HepG2 (cell line): Measurements from ENCODE around the gene PLA2G4B. TPM values are rescaled to one million over a fixed set of nuclear protein-coding genes. Genes with fewer than 3 reads are reported as not detected.
A peak's percentile ranks its signal among the peaks of the same experiment; 100 is the strongest.

ENCODE experiments used
- ATAC-seq: fragments of 200-7000 bp; cut with Tn5 transposase; 3 replicates; pipeline ENCODE4 v1.9.1; 2020; ENCODE audit warnings: mild to moderate bottlenecking, moderate library complexity
- BruUV-seq: library from RNA; stranded (reverse); fragments of 400-500 nt; replicated peaks from 2 replicates; lab custom pipeline; 2021; lab: Mats Ljungman, UMichigan
- CTCF ChIA-PET: fragments of 300-600 bp; formaldehyde crosslinking; extraction: SDS; loops from one replicate; lab custom pipeline; 2021; ENCODE audit warnings: low total read pairs, inconsistent platforms, low intra/inter-chr PET ratio; lab: Yijun Ruan, JAX
- POLR2A ChIA-PET: fragments of 350-600 bp; sonication (Branson Sonifier 250); formaldehyde crosslinking; loops from one replicate; lab custom pipeline; 2020; ENCODE audit warnings: antibody characterized with exemption, inconsistent platforms; lab: Yijun Ruan, JAX
- DNase-seq: peaks from one replicate; pipeline ENCODE4 v3.0.0-alpha.2; 2015; ENCODE audit warnings: low spot score
- FAIRE-seq: peaks from 3 replicates; lab custom pipeline; 2011; peaks lifted over from hg19 to GRCh38; lab: Jason Lieb, UNC
- H2AFZ ChIP-seq: one replicate; pipeline ENCODE4 v1.6.1; 2011; ENCODE audit warnings: low read length, inconsistent platforms
- H3K27ac ChIP-seq: fragments of 300-600 bp; 3 replicates; pipeline ENCODE4 v1.8.0; 2011; ENCODE audit warnings: mixed run types, mild to moderate bottlenecking, mixed read lengths, low read length, inconsistent platforms; ENCODE audit not compliant: insufficient read depth; ENCODE audit errors: extremely low read length
- H3K27me3 ChIP-seq, 2 experiments: fragments of 200-600 bp in 1 of 2; 2 replicates in 1 of 2; 3 replicates in 1 of 2; pipeline versions ENCODE4 v1.6.0 to v1.8.0; 2011; ENCODE audit warnings: low read length in 2 of 2, mild to moderate bottlenecking in 2 of 2, moderate library complexity in 2 of 2, inconsistent platforms in 1 of 2; ENCODE audit not compliant: insufficient read depth in 2 of 2, control insufficient read depth in 1 of 2
- H3K36me3 ChIP-seq, 2 experiments: fragments of 200-600 bp in 1 of 2; replicated peaks in 1 of 2; 2 replicates in 1 of 2; 3 replicates in 1 of 2; pipeline versions ENCODE4 v1.5.1 to v1.8.0; 2011; ENCODE audit warnings: low read length in 2 of 2, inconsistent platforms in 1 of 2; ENCODE audit not compliant: insufficient read depth in 2 of 2, control insufficient read depth in 1 of 2
- H3K4me1 ChIP-seq: 2 replicates; pipeline ENCODE4 v1.5.1; 2012; ENCODE audit warnings: low read length, inconsistent platforms; ENCODE audit not compliant: insufficient read depth
- H3K4me2 ChIP-seq: 2 replicates; pipeline ENCODE4 v1.6.0; 2011; ENCODE audit warnings: low read depth, low read length, inconsistent platforms
- H3K4me3 ChIP-seq, 3 experiments: fragments of 200-600 bp in 1 of 3; sonication (generic), shearing (Covaris generic) in 1 of 3; replicated peaks in 1 of 3; 2 replicates each; pipeline ENCODE4 v1.5.1; 2011 to 2016; ENCODE audit warnings: low read length in 3 of 3, inconsistent platforms in 2 of 3, low read depth in 2 of 3, mild to moderate bottlenecking in 2 of 3, control low read depth in 1 of 3, mixed read lengths in 1 of 3; ENCODE audit not compliant: insufficient read depth in 1 of 3
- H3K79me2 ChIP-seq: one replicate; pipeline ENCODE4 v1.6.1; 2011; ENCODE audit warnings: low read length, inconsistent platforms; ENCODE audit not compliant: insufficient read depth
- H3K9ac ChIP-seq: 2 replicates; pipeline ENCODE4 v1.6.0; 2011; ENCODE audit warnings: mild to moderate bottlenecking, low read depth, low read length, inconsistent platforms; ENCODE audit not compliant: insufficient read depth
- H3K9me3 ChIP-seq: 2 replicates; pipeline ENCODE4 v1.5.1; 2012; ENCODE audit warnings: mild to moderate bottlenecking, low read length
- H4K20me1 ChIP-seq: 2 replicates; pipeline ENCODE4 v1.6.0; 2011; ENCODE audit warnings: inconsistent platforms, mild to moderate bottlenecking, low read length, moderate library complexity; ENCODE audit not compliant: insufficient read depth
- GABPB1 ChIP-seq: IDR thresholded peaks from 2 replicates; pipeline ENCODE4 v1.6.1; 2016; ENCODE audit warnings: mild to moderate bottlenecking, missing genetic modification reagents, moderate library complexity, missing compliant biosample characterization
- NR3C1 ChIP-seq: sonication (generic); formaldehyde crosslinking; IDR thresholded peaks from 2 replicates; pipeline ENCODE4 v1.4.0; 2020; ENCODE audit warnings: missing genetic modification reagents
- ZFAT ChIP-seq: sonication (generic); formaldehyde crosslinking; conservative IDR thresholded peaks from 2 replicates; pipeline ENCODE4 v1.8.1; 2023; ENCODE audit warnings: missing genetic modification reagents, inconsistent platforms
- ZNF354B ChIP-seq: sonication (generic); formaldehyde crosslinking; IDR thresholded peaks from 2 replicates; pipeline ENCODE4 v1.8.0; 2022; ENCODE audit warnings: mild to moderate bottlenecking, missing genetic modification reagents
- ZSCAN21 ChIP-seq: sonication (generic); formaldehyde crosslinking; IDR thresholded peaks from 2 replicates; pipeline ENCODE4 v1.8.0; 2022; ENCODE audit warnings: mild to moderate bottlenecking, missing genetic modification reagents, moderate library complexity, borderline replicate concordance
- WGBS: methylation state at CpG from one replicate; pipeline ENCODE4 v1.1.6; 2017; ENCODE audit warnings: low lambda C conversion rate; 5-methylcytosine and 5-hydroxymethylcytosine counted together
- in situ Hi-C: cut with HindIII; loops from 2 replicates; pipeline ENCODE4 v1.10.0; 2017; ENCODE audit warnings: low pct_unique_long_range_greater_than_20kb; ENCODE audit not compliant: extremely low pct_ligation_motif_present
- intact Hi-C: fragments of 100-400 bp; cut with micrococcal nuclease; formaldehyde crosslinking; loops from one replicate; pipeline ENCODE4 v1.10.0; 2022; ENCODE audit not compliant: unreplicated experiment
- polyA plus RNA-seq, 8 experiments: library from polyadenylated mRNA; depleted of rRNA in 3 of 8; stranded (reverse) in 7 of 8; unstranded in 1 of 8; fragments of >200 nt; fragmentation: Illumina TruSeq in 4 of 8; extraction: Trizol in 4 of 8; gene quantifications; 2 replicates each; pipeline versions ENCODE4 v1.2.1 to v1.2.3, GENCODE V29; 2011 to 2016; ENCODE audit warnings: low read depth in 4 of 8, missing spikeins in 1 of 8, mixed read lengths in 1 of 8; ENCODE audit not compliant: insufficient read depth in 1 of 8
- total RNA-seq, 5 experiments: library from RNA; depleted of rRNA; stranded (reverse); fragments of >200 nt; fragmentation: Illumina TruSeq; extraction: Trizol; gene quantifications; 2 replicates each; pipeline ENCODE4 v1.2.3, GENCODE V29; 2016; ENCODE audit warnings: low read depth in 1 of 5
- TF ChIP-seq, protein P1 (sequence below): sonication (generic); formaldehyde crosslinking; IDR thresholded peaks from 2 replicates; pipeline ENCODE4 v1.5.0; 2020; ENCODE audit warnings: mild to moderate bottlenecking, missing genetic modification reagents, borderline replicate concordance
- TF ChIP-seq, protein P2 (sequence below): IDR thresholded peaks from 2 replicates; pipeline ENCODE4 v1.6.1; 2016; ENCODE audit warnings: low read depth, missing genetic modification reagents, missing compliant biosample characterization
- TF ChIP-seq, protein P3 (sequence below): sonication (generic); formaldehyde crosslinking; IDR thresholded peaks from 2 replicates; pipeline ENCODE4 v1.8.1; 2022; ENCODE audit warnings: mild to moderate bottlenecking, missing genetic modification reagents

PLA2G4B gene
- total and polyA plus RNA-seq, 2 of the 13 experiments (the other 11 are each of a cell fraction or from before 2014, with no cell fraction given), result 5.1 to 8.0 TPM

DNA sequence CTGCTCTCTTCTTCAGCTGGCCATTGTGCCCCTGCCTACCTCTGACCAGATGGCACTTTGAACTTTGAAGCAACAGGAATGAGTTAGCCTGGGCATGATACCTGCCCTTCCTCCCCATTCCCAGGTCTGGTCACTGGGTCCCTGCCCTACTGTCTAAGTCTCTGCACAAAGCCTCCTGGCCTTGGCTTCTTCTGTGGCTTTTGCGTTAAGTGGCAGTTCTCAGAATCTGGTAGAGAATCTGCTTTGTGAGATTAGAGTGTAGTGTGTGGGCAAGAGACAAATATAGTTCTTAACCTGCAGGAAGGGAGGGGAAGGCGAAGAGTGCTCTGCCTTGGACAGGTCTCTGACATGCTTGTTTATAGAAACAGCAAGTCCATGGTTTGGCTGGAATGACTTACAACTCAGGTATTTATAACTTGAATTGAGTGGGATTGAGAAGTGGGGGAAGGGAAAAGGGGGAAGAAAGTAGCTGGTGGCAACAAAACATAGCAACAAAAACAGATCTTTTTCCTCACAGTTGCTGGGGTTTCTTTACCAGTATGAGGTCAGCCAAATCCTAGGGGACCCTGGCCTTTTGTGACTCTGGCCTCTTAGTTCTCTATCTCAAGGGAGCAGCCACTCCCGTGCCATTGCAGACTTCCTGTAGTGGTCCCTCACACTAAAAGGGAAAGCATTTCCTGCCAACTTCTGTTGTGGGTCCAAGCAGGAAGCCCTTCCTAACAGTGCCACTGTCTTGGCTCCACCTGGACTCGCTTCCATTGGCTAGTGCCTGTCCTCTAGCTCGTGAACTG, 47.7 kb upstream of the PLA2G4B start:
- POLR2A ChIA-PET, result interaction anchor here (0.8 kb wide), 1 partner anchor 17 kb away, joined by 3 read pairs; the partner anchor contains the start of gene MAPKBP1
- BruUV-seq, result no TSS peak
- Histone ChIP-seq H3K4me2 (peak overlapping the region; percentile 16; the same call in 1 of the 2 replicates), H3K9me3 (no peaks in the 10 kb centered on the region), H3K4me1 (peaks cover 36% of the 10 kb centered on the region), H2AFZ (no peak overlapping the region), H3K79me2 (peaks cover 2% of the 10 kb centered on the region), H3K9ac (peak overlapping the region; percentile 20; the same call in 1 of the 2 replicates), H3K27ac (peak overlapping the region; percentile 10), H3K36me3 (no peaks in the 10 kb centered on the region), H4K20me1 (no peaks in the 10 kb centered on the region), H3K4me3 (no peak overlapping the region), H3K27me3 (no peaks in the 10 kb centered on the region)
- 93% methylated on average over 5 of the region's 5 CpGs for WGBS
- peak; percentile 28 for DNase-seq
- intact Hi-C loops (no loop called here), in situ Hi-C loops (no loop called here)
- FAIRE-seq, result peak; percentile 28
- ATAC-seq, result peak; percentile 67
- CTCF ChIA-PET, result no interaction called here
- TF ChIP-seq ZFAT (CRISPR knock-in tag), result no peak
- no peak for TF ChIP-seq ZNF354B (CRISPR knock-in tag)
- TF ChIP-seq ZSCAN21 (CRISPR knock-in tag), result no peak
- no peak for TF ChIP-seq NR3C1 (CRISPR knock-in tag)
- TF ChIP-seq, protein P1, sequence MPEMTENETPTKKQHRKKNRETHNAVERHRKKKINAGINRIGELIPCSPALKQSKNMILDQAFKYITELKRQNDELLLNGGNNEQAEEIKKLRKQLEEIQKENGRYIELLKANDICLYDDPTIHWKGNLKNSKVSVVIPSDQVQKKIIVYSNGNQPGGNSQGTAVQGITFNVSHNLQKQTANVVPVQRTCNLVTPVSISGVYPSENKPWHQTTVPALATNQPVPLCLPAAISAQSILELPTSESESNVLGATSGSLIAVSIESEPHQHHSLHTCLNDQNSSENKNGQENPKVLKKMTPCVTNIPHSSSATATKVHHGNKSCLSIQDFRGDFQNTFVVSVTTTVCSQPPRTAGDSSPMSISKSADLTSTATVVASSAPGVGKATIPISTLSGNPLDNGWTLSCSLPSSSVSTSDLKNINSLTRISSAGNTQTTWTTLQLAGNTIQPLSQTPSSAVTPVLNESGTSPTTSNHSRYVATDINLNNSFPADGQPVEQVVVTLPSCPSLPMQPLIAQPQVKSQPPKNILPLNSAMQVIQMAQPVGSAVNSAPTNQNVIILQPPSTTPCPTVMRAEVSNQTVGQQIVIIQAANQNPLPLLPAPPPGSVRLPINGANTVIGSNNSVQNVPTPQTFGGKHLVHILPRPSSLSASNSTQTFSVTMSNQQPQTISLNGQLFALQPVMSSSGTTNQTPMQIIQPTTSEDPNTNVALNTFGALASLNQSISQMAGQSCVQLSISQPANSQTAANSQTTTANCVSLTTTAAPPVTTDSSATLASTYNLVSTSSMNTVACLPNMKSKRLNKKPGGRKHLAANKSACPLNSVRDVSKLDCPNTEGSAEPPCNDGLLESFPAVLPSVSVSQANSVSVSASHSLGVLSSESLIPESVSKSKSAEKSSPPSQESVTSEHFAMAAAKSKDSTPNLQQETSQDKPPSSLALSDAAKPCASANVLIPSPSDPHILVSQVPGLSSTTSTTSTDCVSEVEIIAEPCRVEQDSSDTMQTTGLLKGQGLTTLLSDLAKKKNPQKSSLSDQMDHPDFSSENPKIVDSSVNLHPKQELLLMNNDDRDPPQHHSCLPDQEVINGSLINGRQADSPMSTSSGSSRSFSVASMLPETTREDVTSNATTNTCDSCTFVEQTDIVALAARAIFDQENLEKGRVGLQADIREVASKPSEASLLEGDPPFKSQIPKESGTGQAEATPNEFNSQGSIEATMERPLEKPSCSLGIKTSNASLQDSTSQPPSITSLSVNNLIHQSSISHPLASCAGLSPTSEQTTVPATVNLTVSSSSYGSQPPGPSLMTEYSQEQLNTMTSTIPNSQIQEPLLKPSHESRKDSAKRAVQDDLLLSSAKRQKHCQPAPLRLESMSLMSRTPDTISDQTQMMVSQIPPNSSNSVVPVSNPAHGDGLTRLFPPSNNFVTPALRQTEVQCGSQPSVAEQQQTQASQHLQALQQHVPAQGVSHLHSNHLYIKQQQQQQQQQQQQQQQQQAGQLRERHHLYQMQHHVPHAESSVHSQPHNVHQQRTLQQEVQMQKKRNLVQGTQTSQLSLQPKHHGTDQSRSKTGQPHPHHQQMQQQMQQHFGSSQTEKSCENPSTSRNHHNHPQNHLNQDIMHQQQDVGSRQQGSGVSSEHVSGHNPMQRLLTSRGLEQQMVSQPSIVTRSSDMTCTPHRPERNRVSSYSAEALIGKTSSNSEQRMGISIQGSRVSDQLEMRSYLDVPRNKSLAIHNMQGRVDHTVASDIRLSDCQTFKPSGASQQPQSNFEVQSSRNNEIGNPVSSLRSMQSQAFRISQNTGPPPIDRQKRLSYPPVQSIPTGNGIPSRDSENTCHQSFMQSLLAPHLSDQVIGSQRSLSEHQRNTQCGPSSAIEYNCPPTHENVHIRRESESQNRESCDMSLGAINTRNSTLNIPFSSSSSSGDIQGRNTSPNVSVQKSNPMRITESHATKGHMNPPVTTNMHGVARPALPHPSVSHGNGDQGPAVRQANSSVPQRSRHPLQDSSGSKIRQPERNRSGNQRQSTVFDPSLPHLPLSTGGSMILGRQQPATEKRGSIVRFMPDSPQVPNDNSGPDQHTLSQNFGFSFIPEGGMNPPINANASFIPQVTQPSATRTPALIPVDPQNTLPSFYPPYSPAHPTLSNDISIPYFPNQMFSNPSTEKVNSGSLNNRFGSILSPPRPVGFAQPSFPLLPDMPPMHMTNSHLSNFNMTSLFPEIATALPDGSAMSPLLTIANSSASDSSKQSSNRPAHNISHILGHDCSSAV (CRISPR knock-in tag), result no peak
- TF ChIP-seq, protein P2, sequence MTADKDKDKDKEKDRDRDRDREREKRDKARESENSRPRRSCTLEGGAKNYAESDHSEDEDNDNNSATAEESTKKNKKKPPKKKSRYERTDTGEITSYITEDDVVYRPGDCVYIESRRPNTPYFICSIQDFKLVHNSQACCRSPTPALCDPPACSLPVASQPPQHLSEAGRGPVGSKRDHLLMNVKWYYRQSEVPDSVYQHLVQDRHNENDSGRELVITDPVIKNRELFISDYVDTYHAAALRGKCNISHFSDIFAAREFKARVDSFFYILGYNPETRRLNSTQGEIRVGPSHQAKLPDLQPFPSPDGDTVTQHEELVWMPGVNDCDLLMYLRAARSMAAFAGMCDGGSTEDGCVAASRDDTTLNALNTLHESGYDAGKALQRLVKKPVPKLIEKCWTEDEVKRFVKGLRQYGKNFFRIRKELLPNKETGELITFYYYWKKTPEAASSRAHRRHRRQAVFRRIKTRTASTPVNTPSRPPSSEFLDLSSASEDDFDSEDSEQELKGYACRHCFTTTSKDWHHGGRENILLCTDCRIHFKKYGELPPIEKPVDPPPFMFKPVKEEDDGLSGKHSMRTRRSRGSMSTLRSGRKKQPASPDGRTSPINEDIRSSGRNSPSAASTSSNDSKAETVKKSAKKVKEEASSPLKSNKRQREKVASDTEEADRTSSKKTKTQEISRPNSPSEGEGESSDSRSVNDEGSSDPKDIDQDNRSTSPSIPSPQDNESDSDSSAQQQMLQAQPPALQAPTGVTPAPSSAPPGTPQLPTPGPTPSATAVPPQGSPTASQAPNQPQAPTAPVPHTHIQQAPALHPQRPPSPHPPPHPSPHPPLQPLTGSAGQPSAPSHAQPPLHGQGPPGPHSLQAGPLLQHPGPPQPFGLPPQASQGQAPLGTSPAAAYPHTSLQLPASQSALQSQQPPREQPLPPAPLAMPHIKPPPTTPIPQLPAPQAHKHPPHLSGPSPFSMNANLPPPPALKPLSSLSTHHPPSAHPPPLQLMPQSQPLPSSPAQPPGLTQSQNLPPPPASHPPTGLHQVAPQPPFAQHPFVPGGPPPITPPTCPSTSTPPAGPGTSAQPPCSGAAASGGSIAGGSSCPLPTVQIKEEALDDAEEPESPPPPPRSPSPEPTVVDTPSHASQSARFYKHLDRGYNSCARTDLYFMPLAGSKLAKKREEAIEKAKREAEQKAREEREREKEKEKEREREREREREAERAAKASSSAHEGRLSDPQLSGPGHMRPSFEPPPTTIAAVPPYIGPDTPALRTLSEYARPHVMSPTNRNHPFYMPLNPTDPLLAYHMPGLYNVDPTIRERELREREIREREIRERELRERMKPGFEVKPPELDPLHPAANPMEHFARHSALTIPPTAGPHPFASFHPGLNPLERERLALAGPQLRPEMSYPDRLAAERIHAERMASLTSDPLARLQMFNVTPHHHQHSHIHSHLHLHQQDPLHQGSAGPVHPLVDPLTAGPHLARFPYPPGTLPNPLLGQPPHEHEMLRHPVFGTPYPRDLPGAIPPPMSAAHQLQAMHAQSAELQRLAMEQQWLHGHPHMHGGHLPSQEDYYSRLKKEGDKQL (CRISPR knock-in tag), result no peak
- no peak for TF ChIP-seq GABPB1 (CRISPR knock-in tag)
- TF ChIP-seq, protein P3, sequence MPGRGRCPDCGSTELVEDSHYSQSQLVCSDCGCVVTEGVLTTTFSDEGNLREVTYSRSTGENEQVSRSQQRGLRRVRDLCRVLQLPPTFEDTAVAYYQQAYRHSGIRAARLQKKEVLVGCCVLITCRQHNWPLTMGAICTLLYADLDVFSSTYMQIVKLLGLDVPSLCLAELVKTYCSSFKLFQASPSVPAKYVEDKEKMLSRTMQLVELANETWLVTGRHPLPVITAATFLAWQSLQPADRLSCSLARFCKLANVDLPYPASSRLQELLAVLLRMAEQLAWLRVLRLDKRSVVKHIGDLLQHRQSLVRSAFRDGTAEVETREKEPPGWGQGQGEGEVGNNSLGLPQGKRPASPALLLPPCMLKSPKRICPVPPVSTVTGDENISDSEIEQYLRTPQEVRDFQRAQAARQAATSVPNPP (CRISPR knock-in tag), result no peak
